OCI-LY3 (cell line): ENCODE measurements around the gene EPHB3.
"Not testable (repeated sequence)": the region's sequence is repeated elsewhere in the genome, so short reads cannot be mapped to it uniquely, and the experiment has no call there.

ENCODE experiments used
- H2AFZ ChIP-seq: fragments of 200-600, 300-600 bp; shearing (Covaris generic); 2 replicates; pipeline ENCODE4 v1.6.0; 2014; ENCODE audit warnings: antibody characterized with exemption, low read depth, low read length
- H3K27ac ChIP-seq: fragments of 200-600, 300-600 bp; sonication (generic); 2 replicates; pipeline ENCODE4 v1.5.1; 2014; ENCODE audit warnings: mild to moderate bottlenecking, low read length, moderate library complexity, mixed read lengths
- H3K27me3 ChIP-seq: fragments of 200-600, 300-600 bp; sonication (generic); 2 replicates; pipeline ENCODE4 v1.6.1; 2014; ENCODE audit warnings: low read depth, low read length, mixed read lengths
- H3K36me3 ChIP-seq: fragments of 200-600, 300-600 bp; sonication (generic); replicated peaks from 2 replicates; pipeline ENCODE3; 2014; ENCODE audit warnings: low read depth, low read length, mixed read lengths
- H3K4me1 ChIP-seq: fragments of 300-600, 200-600 bp; sonication (generic); 2 replicates; pipeline ENCODE4 v1.6.1; 2014; ENCODE audit warnings: low read length, mixed read lengths
- H3K4me2 ChIP-seq: fragments of 200-600, 300-600 bp; sonication (generic); 2 replicates; pipeline ENCODE4 v1.6.1; 2014; ENCODE audit warnings: low read length, mixed read lengths
- H3K4me3 ChIP-seq: fragments of 300-600, 200-600 bp; sonication (generic); 2 replicates; pipeline ENCODE4 v1.5.1; 2014; ENCODE audit warnings: antibody characterized with exemption, mild to moderate bottlenecking, low read length, moderate library complexity
- H3K79me2 ChIP-seq: fragments of 300-600, 200-600 bp; shearing (Covaris generic); 2 replicates; pipeline ENCODE4 v1.6.1; 2014; ENCODE audit warnings: mild to moderate bottlenecking, low read length, mixed read lengths
- H3K9ac ChIP-seq: fragments of 300-600, 200-600 bp; shearing (Covaris generic); 2 replicates; pipeline ENCODE4 v1.6.0; 2014; ENCODE audit warnings: mild to moderate bottlenecking, low read length, moderate library complexity
- H3K9me3 ChIP-seq: fragments of 200-600, 300-600 bp; shearing (Covaris generic); 2 replicates; pipeline ENCODE4 v1.6.1; 2014; ENCODE audit warnings: low read length, mixed read lengths; ENCODE audit not compliant: insufficient read depth
- H4K20me1 ChIP-seq: fragments of 200-600, 300-600 bp; sonication (generic); 2 replicates; pipeline ENCODE4 v1.6.1; 2016; ENCODE audit warnings: low read length, mixed read lengths; ENCODE audit not compliant: insufficient read depth
- EZH2phosphoT487 ChIP-seq: fragments of 200-600 bp; shearing (Covaris generic); IDR thresholded peaks from 2 replicates; pipeline ENCODE4 v1.6.1; 2018; ENCODE audit warnings: antibody characterized with exemption, mixed run types, low read depth
- TF ChIP-seq, protein P1 (sequence below): fragments of 200-600, 300-600 bp; sonication (generic); IDR thresholded peaks from 2 replicates; pipeline ENCODE4 v1.5.1; 2014; ENCODE audit warnings: antibody characterized with exemption, low read length, low read depth

Gene EPHB3

DNA sequence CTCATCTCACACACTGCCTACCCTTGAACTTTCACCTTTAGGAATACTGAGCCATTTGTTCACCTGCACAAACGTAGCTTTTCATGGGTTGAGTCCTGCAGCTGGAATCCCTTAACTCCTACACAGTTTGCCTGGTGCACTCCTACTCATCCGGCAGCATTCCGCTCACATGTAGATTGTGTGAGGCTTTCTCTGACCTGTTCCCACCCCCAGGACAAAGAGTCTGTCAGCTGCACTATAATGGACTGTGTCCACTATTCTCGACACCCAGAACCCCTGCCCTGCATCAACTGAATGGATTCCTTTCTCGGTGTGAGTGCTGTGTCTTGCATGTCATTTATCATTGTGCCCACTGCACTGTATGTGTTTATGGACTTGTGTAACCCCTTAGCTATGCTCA lies 54.9 kb downstream of the EPHB3 start:
- H3K27me3 ChIP-seq = peaks cover 23% of the 10 kb centered on the region; the same call in 1 of the 2 replicates
- H3K9me3 ChIP-seq = no peaks in the 10 kb centered on the region
- no peak overlapping the region for H2AFZ ChIP-seq
- no peaks in the 10 kb centered on the region for H3K79me2 ChIP-seq
- no peaks in the 10 kb centered on the region for H3K4me1 ChIP-seq
- TF ChIP-seq EZH2phosphoT487 = no peak
- TF ChIP-seq, protein P1, sequence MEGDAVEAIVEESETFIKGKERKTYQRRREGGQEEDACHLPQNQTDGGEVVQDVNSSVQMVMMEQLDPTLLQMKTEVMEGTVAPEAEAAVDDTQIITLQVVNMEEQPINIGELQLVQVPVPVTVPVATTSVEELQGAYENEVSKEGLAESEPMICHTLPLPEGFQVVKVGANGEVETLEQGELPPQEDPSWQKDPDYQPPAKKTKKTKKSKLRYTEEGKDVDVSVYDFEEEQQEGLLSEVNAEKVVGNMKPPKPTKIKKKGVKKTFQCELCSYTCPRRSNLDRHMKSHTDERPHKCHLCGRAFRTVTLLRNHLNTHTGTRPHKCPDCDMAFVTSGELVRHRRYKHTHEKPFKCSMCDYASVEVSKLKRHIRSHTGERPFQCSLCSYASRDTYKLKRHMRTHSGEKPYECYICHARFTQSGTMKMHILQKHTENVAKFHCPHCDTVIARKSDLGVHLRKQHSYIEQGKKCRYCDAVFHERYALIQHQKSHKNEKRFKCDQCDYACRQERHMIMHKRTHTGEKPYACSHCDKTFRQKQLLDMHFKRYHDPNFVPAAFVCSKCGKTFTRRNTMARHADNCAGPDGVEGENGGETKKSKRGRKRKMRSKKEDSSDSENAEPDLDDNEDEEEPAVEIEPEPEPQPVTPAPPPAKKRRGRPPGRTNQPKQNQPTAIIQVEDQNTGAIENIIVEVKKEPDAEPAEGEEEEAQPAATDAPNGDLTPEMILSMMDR = no peak
- no peak overlapping the region for H3K4me3 ChIP-seq
- no peak overlapping the region for H3K4me2 ChIP-seq
- H3K27ac ChIP-seq = no peak overlapping the region
- no peaks in the 10 kb centered on the region for H3K36me3 ChIP-seq
- no peak overlapping the region for H3K9ac ChIP-seq
- no peaks in the 10 kb centered on the region for H4K20me1 ChIP-seq

DNA sequence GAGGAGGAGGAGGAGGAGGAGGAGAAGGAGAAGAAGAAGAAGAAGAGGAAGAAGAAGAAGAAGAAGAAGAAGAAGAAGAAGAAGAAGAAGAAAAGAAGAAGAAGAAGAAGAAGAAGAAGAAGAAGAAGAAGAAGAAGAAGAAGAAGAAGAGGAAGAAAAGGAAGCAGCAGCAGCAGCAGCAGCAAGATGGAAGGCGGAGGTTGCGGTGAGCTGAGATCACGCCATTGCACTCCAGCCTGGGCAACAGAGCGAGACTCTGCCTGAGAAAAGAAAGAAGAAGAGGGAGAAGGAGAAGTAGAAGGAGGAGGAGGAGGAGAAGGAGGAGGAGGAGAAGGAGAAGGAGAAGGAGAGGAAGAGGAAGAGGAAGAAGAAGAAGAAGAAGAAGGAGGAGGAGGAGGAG lies 55.7 kb downstream of the EPHB3 start:
- not testable (repeated sequence) for H3K36me3 ChIP-seq, H3K79me2 ChIP-seq, H3K9me3 ChIP-seq, H3K27ac ChIP-seq, H4K20me1 ChIP-seq, H2AFZ ChIP-seq, H3K4me2 ChIP-seq, H3K9ac ChIP-seq, H3K4me3 ChIP-seq, H3K4me1 ChIP-seq
- peaks cover 23% of the 10 kb centered on the region; the same call in 1 of the 2 replicates for H3K27me3 ChIP-seq

DNA sequence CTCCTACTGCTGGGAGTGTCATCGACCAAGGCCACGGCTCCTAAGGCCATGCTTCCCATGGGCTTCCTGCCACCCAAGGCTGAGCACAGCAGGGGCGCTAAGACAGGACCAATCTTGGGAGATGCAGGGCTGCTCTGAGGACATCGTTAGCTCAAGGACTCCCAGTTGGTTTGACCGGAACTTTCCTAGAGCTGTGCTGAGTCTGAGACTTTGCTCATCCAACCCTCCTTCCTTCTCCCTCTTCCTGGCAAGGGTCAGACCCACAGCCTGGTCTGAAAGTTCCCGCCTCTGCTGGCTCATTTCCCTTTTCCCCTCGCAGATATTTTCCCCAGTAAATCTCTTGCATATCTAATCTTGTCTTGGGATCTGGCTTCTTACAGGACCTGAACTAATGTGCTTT lies 57.2 kb downstream of the EPHB3 start:
- Histone ChIP-seq H3K27ac (no peak overlapping the region), H3K4me2 (no peak overlapping the region), H3K4me1 (no peaks in the 10 kb centered on the region), H3K27me3 (peaks cover 23% of the 10 kb centered on the region; the same call in 1 of the 2 replicates), H3K9ac (no peak overlapping the region), H3K9me3 (no peaks in the 10 kb centered on the region), H3K36me3 (no peaks in the 10 kb centered on the region), H2AFZ (no peak overlapping the region), H3K79me2 (no peaks in the 10 kb centered on the region), H3K4me3 (no peak overlapping the region), H4K20me1 (no peaks in the 10 kb centered on the region)
- TF ChIP-seq, protein P1 = no peak
- no peak for TF ChIP-seq EZH2phosphoT487

DNA sequence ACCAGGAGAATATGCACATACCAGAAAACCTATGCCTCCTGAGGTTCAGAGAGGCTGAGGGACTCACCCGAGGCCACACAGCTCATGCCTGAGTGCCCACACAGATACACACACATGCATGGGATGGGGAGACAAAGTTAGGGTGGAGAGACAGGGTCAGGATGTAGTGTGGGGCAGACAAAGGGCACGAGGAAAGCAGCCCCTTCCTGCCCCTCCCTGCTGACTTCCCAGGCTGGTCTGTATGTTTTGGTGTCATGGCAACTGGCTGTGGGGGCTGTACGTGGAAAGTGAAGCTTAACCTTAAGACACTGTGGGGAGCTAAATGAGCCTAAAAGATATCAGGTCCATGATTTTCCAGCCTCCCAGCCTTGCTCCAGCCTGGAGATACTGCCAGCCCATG lies 57.8 kb downstream of the EPHB3 start:
- Histone ChIP-seq H4K20me1 (no peaks in the 10 kb centered on the region), H3K9me3 (no peaks in the 10 kb centered on the region), H3K9ac (no peak overlapping the region), H3K4me3 (no peak overlapping the region), H3K4me1 (no peaks in the 10 kb centered on the region), H3K36me3 (no peaks in the 10 kb centered on the region), H3K4me2 (no peak overlapping the region), H3K79me2 (no peaks in the 10 kb centered on the region), H3K27ac (no peak overlapping the region), H3K27me3 (peaks cover 23% of the 10 kb centered on the region; the same call in 1 of the 2 replicates), H2AFZ (no peak overlapping the region)
- TF ChIP-seq, protein P1 = no peak
- no peak for TF ChIP-seq EZH2phosphoT487
